ENCODE measurements around the gene TEN1. TPM values are rescaled to one million over a fixed set of nuclear protein-coding genes. Genes with fewer than 3 reads are reported as not detected.

The TEN1 gene
- total and polyA plus RNA-seq, 2 donors (not counting 1 experiment from before 2014, with no cell fraction given), result 19.8 to 34.5 TPM

DNA sequence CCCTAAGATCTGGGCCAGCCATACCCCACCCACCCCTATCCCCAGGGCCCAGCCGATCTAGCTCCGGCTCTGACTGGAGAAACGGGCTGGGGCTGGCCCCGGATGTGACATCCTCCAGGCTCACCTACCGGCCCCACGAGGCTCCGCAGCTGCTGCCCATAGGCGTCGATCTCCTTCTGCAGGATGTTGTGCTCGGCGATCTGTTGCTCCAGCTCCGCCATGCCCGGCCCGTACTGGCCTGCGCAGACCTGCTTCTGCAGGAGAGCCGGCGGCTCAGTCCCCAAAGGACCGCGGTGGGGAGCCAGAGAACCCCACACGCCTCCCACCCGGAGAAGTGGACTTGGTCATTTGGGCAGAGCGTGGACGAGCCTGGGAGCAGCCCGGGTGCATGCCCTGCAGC is 43.2 kb downstream of the TEN1 start:
- no peak overlapping the region for H2AFZ ChIP-seq (ENCODE audit: insufficient read depth, low read depth, low read length, poor library complexity, severe bottlenecking)
- intact Hi-C loops (cut with micrococcal nuclease), result no loop called here
- no peaks in the 10 kb centered on the region for H3K4me1 ChIP-seq (ENCODE audit: control insufficient read depth in 2 of 2, insufficient read depth in 2 of 2, low read length in 2 of 2)
- no peak overlapping the region for H3K4me3 Mint-ChIP-seq
- 96% methylated on average over 24 of the region's 24 CpGs for WGBS (ENCODE audit: insufficient coverage)
- no peak overlapping the region for H3K4me2 ChIP-seq (replicated peaks; ENCODE audit: low read depth, low read length, poor library complexity, severe bottlenecking)
- H3K36me3 ChIP-seq (replicated peaks in 1 of 2; ENCODE audit: control extremely low read depth in 1 of 2, control insufficient read depth in 1 of 2, extremely low read depth in 1 of 2, insufficient read depth in 2 of 2, low read length in 1 of 2), result no peaks in the 10 kb centered on the region
- H3K9me3 Mint-ChIP-seq (ENCODE audit: insufficient read depth), result no peaks in the 10 kb centered on the region
- DNase-seq, result no peak
- H3K9me3 ChIP-seq (ENCODE audit: control extremely low read depth in 1 of 3, control insufficient read depth in 2 of 3, insufficient read depth in 1 of 3, low read length in 2 of 3), result no peaks in the 10 kb centered on the region
- H3K27me3 ChIP-seq (replicated peaks in 1 of 4; ENCODE audit: control extremely low read depth in 1 of 4, control insufficient read depth in 3 of 4, insufficient read depth in 4 of 4, low read length in 3 of 4), result no peaks in the 10 kb centered on the region
- H3K79me2 ChIP-seq (ENCODE audit: control insufficient read depth, insufficient read depth, low read length), result no peaks in the 10 kb centered on the region
- H3K27me3 Mint-ChIP-seq, result no peaks in the 10 kb centered on the region
- H3K27ac ChIP-seq (ENCODE audit: low read length in 2 of 2), result no peak overlapping the region
- no peak overlapping the region for H3K27ac Mint-ChIP-seq
- CTCF ChIA-PET, result interaction anchor here (1.1 kb wide), 1 partner anchor 8 kb away, joined by 4 read pairs; no protein-coding TSS in a partner anchor
- POLR2A ChIA-PET, result no interaction called here
- no peak overlapping the region for H3K9ac ChIP-seq (ENCODE audit: low read length)
- no peak for ATAC-seq (ENCODE audit: low read depth)
- TF ChIP-seq EZH2 (IDR thresholded peaks at IDR 0.05; ENCODE audit: borderline replicate concordance, insufficient read depth, low read depth, low read length, poor library complexity, severe bottlenecking), result no peak
- no peak overlapping the region for H3K4me3 ChIP-seq (ENCODE audit: control extremely low read depth in 1 of 5, extremely low read depth in 1 of 5, insufficient read depth in 1 of 5, low read depth in 2 of 5, low read length in 4 of 5)
- no peaks in the 10 kb centered on the region for H4K20me1 ChIP-seq (ENCODE audit: control insufficient read depth, insufficient read depth, low read length, poor library complexity, severe bottlenecking)
- no peaks in the 10 kb centered on the region for H3K4me1 Mint-ChIP-seq

DNA sequence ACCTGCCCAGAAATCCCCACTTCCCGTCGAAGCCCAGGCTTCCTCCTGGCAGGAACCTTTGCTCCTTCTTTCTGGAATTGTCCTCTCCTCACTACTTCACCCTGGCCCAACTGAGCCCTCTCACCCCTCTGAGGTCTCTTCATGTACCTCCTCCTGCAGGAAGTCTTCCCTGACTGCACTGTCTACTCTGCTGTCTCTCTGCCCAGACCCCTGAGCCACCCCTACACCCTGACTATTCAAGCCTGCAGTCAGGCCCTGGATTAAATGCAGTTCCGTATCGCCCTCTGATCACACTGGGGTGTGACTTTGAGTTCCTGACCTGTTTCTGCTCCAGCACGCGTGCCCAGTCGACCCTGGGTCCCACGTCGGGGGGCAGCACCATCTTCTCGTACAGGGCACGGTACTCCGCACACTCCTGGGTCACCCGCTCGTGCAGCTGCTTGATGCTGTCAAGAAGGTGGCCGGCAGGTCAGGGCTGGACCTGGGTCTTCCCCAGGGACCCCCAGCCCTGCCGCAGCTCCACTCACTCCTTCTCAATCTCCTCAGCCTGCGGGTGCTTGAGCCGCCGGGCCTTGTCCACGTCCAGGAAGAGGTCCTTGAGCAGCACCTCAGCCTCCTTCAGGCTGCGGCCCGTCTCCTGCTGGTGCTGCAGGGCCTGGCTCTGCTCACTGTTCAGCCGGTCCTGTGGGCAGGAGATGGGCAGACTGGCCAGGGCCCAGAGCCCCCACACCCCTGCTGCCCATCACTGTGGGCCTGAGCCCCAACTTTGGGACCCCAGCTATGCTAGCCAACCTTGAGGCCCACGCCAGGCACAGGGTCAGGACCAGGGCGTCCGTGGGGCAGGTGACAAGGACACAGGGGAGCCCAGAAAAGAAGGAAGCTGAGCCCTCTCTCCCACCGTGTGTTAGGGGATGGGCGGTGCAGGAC is 44.2 kb downstream of the TEN1 start:
- ATAC-seq (ENCODE audit: low read depth) (no peak), DNase-seq (no peak)
- ChIA-PET CTCF (interaction anchor here (0.7 to 1.1 kb wide), 5 partner anchors 9 to 601 kb away, joined by 3 to 4 read pairs (median 3); no protein-coding TSS in a partner anchor), POLR2A (no interaction called here)
- intact Hi-C loops (cut with micrococcal nuclease), result no loop called here
- no peaks in the 10 kb centered on the region for H3K9me3 Mint-ChIP-seq (ENCODE audit: insufficient read depth)
- Histone ChIP-seq H3K79me2 (ENCODE audit: control insufficient read depth, insufficient read depth, low read length) (no peaks in the 10 kb centered on the region), H3K4me2 (replicated peaks; ENCODE audit: low read depth, low read length, poor library complexity, severe bottlenecking) (no peak overlapping the region), H3K4me3 (ENCODE audit: control extremely low read depth in 1 of 5, extremely low read depth in 1 of 5, insufficient read depth in 1 of 5, low read depth in 2 of 5, low read length in 4 of 5) (no peak overlapping the region), H4K20me1 (ENCODE audit: control insufficient read depth, insufficient read depth, low read length, poor library complexity, severe bottlenecking) (no peaks in the 10 kb centered on the region), H3K27me3 (replicated peaks in 1 of 4; ENCODE audit: control extremely low read depth in 1 of 4, control insufficient read depth in 3 of 4, insufficient read depth in 4 of 4, low read length in 3 of 4) (no peaks in the 10 kb centered on the region), H2AFZ (ENCODE audit: insufficient read depth, low read depth, low read length, poor library complexity, severe bottlenecking) (no peak overlapping the region), H3K4me1 (ENCODE audit: control insufficient read depth in 2 of 2, insufficient read depth in 2 of 2, low read length in 2 of 2) (no peaks in the 10 kb centered on the region), H3K36me3 (replicated peaks in 1 of 2; ENCODE audit: control extremely low read depth in 1 of 2, control insufficient read depth in 1 of 2, extremely low read depth in 1 of 2, insufficient read depth in 2 of 2, low read length in 1 of 2) (no peaks in the 10 kb centered on the region), H3K9ac (ENCODE audit: low read length) (no peak overlapping the region), H3K9me3 (ENCODE audit: control extremely low read depth in 1 of 3, control insufficient read depth in 2 of 3, insufficient read depth in 1 of 3, low read length in 2 of 3) (no peaks in the 10 kb centered on the region), H3K27ac (ENCODE audit: low read length in 2 of 2) (no peak overlapping the region)
- H3K27ac Mint-ChIP-seq, result no peak overlapping the region
- TF ChIP-seq EZH2 (IDR thresholded peaks at IDR 0.05; ENCODE audit: borderline replicate concordance, insufficient read depth, low read depth, low read length, poor library complexity, severe bottlenecking), result no peak
- TF ChIP-seq, protein P1, sequence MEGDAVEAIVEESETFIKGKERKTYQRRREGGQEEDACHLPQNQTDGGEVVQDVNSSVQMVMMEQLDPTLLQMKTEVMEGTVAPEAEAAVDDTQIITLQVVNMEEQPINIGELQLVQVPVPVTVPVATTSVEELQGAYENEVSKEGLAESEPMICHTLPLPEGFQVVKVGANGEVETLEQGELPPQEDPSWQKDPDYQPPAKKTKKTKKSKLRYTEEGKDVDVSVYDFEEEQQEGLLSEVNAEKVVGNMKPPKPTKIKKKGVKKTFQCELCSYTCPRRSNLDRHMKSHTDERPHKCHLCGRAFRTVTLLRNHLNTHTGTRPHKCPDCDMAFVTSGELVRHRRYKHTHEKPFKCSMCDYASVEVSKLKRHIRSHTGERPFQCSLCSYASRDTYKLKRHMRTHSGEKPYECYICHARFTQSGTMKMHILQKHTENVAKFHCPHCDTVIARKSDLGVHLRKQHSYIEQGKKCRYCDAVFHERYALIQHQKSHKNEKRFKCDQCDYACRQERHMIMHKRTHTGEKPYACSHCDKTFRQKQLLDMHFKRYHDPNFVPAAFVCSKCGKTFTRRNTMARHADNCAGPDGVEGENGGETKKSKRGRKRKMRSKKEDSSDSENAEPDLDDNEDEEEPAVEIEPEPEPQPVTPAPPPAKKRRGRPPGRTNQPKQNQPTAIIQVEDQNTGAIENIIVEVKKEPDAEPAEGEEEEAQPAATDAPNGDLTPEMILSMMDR (IDR thresholded peaks at IDR 0.05), result no peak
- no peaks in the 10 kb centered on the region for H3K4me1 Mint-ChIP-seq
- H3K27me3 Mint-ChIP-seq, result no peaks in the 10 kb centered on the region
- no peak overlapping the region for H3K4me3 Mint-ChIP-seq
- 91% methylated on average over 27 of the region's 28 CpGs for WGBS (ENCODE audit: insufficient coverage)
